WI38 (cell line): Measurements from ENCODE around the gene ALG9.

Source experiments
- H3K4me3 ChIP-seq: 2 replicates; pipeline ENCODE4 v1.5.1; 2011; ENCODE audit warnings: low read depth, mild to moderate bottlenecking, control low read depth, low read length
- TF ChIP-seq, protein P1 (sequence below): IDR thresholded peaks from 2 replicates; pipeline ENCODE4 v1.5.1; 2012; ENCODE audit warnings: low read depth, mild to moderate bottlenecking, control low read depth, low read length

Gene ALG9, protein sequence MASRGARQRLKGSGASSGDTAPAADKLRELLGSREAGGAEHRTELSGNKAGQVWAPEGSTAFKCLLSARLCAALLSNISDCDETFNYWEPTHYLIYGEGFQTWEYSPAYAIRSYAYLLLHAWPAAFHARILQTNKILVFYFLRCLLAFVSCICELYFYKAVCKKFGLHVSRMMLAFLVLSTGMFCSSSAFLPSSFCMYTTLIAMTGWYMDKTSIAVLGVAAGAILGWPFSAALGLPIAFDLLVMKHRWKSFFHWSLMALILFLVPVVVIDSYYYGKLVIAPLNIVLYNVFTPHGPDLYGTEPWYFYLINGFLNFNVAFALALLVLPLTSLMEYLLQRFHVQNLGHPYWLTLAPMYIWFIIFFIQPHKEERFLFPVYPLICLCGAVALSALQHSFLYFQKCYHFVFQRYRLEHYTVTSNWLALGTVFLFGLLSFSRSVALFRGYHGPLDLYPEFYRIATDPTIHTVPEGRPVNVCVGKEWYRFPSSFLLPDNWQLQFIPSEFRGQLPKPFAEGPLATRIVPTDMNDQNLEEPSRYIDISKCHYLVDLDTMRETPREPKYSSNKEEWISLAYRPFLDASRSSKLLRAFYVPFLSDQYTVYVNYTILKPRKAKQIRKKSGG

DNA sequence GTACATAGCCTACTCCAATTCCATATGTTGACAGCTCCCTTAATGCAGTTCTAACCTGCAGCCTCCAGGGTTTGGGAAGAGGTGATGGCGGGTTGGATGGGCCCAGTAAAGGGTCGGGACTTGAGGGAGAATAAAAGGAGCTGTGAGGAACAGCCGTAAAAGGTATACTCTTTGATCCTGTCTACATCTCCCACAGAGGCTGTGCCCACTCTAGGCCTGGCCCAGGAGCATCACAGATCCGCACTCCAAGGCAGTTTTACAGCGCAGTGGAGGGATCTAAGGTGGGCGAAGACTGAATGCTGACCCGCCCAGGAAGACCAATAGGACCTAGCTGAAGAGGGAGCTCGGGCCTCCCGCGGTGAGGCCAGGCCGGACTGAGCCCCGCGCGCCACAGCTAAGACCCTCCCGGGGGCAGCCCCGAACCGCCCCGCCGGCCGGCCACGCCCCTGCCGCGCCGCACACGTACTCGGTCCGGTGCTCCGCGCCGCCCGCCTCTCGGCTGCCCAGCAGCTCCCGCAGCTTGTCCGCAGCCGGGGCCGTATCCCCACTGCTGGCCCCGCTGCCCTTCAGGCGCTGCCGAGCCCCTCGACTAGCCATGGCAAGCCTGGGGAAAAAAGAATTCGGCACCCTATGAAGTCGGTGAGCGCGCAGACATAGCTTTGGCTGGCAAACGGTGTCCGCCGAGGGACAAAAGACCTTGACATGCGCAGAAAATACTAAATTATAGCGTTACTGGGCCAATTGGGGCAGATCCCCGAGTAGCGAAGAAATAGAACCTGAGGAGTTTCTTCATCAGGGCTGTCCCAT is at the start of gene ALG9:
Gene ALG9 (minus strand): TSS at position 696 of the 807 bp plus-strand sequence. CDS start 99 bp downstream, at position 597.
- TF ChIP-seq, protein P1, sequence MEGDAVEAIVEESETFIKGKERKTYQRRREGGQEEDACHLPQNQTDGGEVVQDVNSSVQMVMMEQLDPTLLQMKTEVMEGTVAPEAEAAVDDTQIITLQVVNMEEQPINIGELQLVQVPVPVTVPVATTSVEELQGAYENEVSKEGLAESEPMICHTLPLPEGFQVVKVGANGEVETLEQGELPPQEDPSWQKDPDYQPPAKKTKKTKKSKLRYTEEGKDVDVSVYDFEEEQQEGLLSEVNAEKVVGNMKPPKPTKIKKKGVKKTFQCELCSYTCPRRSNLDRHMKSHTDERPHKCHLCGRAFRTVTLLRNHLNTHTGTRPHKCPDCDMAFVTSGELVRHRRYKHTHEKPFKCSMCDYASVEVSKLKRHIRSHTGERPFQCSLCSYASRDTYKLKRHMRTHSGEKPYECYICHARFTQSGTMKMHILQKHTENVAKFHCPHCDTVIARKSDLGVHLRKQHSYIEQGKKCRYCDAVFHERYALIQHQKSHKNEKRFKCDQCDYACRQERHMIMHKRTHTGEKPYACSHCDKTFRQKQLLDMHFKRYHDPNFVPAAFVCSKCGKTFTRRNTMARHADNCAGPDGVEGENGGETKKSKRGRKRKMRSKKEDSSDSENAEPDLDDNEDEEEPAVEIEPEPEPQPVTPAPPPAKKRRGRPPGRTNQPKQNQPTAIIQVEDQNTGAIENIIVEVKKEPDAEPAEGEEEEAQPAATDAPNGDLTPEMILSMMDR: 0 out of 2 replicates have a peak, but pooled peaks have one; percentile 6
- peak within 1 kb of the TSS; percentile 87 for H3K4me3 ChIP-seq

DNA sequence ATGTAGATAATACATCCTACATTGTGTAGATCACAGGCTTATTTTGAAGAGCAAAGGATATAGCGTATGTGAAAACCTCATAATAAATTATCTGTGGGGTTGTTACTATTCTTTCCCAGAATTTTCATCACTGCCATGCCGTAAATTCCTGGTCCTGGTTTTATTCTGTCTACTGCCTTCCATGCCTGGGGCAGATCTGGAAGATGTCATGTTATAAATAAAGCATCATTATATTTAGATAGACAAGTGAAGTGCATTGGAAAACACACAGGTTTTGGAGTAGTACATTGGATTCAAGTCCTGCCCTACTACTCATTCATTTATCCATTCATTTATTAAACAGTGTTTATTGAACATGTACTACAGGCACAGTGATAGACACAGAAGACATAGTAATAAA is 49.5 kb upstream of the ALG9 start:
- TF ChIP-seq, protein P1: no peak

DNA sequence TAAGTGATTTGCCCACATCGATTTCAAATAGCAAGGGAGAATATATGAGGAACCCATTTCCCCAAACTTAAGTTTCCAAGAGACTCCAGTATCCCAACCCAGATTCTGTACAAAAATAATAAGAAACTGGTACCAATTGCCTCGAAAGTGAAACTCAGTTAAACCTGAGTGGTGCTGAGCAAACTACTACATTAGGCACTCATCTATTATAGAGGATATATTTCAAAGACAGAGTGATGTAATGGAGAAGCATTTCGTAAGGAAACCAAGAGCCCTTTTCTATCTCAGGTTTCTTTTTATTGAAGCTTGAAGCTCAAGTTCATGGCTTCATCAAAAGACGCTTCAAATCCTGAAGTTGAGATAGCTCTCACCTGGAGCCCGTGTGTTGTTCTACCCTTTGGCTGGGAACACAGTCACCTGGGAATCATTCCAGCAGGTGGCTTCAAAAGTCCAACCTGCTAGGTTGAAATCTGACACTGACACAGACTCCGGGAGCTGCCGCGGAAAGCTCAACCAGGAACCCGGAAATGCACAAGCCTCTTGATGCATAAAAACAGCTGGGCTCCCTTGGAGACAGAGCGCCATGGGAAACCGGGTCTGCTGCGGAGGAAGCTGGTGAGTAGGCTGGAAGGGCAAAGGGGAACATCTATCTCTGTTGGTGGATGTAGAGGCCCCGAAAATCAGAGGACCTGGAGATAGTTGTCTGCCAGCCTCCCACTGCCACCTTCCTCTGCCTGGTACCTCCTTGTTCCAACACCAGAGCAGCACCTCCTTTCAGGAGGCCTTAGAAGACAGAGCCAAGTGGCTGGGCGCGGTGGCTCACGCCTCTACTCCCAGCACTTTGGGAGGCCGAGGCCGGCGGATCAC is 47.2 kb upstream of the ALG9 start, which contains the start of gene C11orf52:
Gene C11orf52 (plus strand): TSS at position 524 of the 867 bp plus-strand sequence. CDS start 60 bp downstream, at position 584.
- TF ChIP-seq, protein P1: no peak
- H3K4me3 ChIP-seq: no peak within 1 kb of the TSS

More for the DNA sequence above, 49.5 kb upstream of the ALG9 start:
- H3K4me3 ChIP-seq: no peak overlapping the region

DNA sequence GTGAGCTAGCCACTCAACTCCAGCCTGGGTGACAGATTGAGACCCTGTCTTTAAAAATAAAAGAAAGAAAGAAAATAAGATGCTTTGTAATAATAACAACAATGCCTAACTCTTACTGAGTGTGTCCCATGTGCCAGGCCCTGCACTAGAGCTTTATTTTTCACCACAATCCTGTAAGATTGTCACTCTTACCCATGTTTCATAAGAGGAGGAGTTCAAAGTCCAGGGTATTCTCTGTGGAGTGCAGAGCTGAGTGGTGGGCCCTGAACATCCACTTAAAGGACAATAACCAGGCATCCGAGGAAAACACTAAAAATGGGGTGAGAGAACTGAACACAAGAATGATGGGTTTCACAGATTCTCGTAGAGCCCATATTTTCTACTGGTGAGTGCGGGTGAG is 46.4 kb upstream of the ALG9 start:
- TF ChIP-seq, protein P1: no peak
- no peak overlapping the region for H3K4me3 ChIP-seq

DNA sequence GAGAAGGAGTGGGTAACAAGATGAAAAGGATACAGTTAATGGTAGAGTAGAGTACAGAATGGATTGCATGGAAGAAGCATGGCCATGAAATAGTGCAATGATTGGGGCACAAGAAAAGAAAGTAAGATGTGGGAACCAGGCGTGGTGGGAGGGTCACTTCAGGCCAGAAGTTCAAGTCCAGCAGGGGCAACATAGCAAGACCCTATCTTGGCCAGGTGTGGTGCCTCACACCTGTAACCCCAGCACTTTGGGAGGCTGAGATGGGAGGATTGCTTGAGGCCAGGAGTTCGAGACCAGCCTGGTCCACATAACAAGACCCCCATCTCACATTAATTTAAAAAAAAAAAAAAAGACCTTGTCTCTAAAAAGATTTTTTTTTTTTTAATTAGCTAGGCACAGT is 45.9 kb upstream of the ALG9 start:
- no peak overlapping the region for H3K4me3 ChIP-seq

DNA sequence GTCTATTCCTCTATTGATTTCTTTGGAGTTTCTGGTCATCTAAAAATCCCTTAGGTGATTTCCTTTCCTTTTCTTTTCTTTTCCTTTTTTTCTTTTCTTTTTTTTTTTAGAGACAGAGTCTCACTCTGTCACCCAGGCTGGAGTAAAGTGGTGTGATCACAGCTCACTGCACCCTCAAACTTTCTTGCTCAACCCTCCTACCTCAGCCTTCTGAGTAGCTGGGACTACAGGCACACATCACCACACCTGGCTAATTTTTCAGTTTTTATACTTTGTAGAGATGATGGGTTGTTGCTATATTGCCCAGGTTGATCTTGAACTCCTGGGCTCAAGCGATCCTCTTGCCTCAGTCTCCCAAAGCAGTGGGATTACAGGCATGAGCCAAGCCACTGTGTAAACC is 45.4 kb upstream of the ALG9 start:
- TF ChIP-seq, protein P1: no peak
- H3K4me3 ChIP-seq: no peak overlapping the region

More for the DNA sequence above, 45.9 kb upstream of the ALG9 start:
- TF ChIP-seq, protein P1: no peak
